Lung microvascular endothelial cell (primary cell): ENCODE measurements around the gene GCHFR. TPM values are rescaled to one million over a fixed set of nuclear protein-coding genes. Genes with fewer than 3 reads are reported as not detected.

ENCODE experiments used
- DNase-seq, 2 donors: peaks; one replicate each; pipeline versions ENCODE4 v3.0.0 to v3.0.0-alpha.2; 2010; ENCODE audit warnings: low read depth in 2 of 2
- total RNA-seq: library from RNA; depleted of rRNA; stranded (reverse); fragments of >200 nt; gene quantifications from 2 replicates; pipeline ENCODE4 v1.2.1, GENCODE V29; 2014

Gene GCHFR
- total RNA-seq, 1 donor from 2014 or later: 17.5 TPM

DNA sequence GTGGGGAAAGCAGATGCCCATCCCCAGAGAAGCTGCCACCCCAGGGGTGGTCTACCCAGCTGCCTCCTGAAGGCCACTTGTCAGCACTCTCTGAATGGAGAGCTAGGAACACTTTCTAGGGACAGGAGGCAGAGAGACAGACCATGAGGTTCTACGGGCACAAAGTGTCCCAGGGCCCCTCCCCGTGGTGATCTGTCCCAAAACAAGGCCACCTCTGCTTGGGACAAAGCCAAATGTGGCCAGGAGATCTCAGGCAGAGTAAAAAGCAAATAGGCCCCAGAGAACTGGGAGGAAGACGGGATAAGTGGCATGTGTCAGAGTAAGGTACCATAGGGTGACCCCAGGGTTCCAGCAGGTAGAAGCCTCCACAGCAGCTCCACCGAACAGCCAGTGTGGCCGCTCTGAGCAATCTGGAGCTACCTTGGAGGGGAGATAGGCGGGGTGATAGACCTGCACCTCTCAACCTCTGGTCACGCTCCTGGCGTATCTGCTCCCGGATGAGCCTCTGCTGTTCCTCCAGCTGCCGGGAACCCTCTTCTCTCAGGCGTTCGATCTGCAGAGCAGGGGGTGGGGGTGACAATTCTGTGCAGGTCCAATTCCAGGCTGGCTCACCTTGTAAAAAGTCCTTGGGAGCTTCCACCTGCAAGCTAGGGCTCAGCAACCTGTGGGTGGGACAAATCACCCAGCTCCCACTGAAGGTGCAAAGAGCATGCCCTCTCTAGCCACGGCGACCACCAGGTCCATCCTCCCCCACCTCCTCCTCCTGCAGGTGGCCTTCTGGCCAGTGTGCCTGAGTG, 12.1 kb downstream of the GCHFR start:
- DNase-seq: no peak

DNA sequence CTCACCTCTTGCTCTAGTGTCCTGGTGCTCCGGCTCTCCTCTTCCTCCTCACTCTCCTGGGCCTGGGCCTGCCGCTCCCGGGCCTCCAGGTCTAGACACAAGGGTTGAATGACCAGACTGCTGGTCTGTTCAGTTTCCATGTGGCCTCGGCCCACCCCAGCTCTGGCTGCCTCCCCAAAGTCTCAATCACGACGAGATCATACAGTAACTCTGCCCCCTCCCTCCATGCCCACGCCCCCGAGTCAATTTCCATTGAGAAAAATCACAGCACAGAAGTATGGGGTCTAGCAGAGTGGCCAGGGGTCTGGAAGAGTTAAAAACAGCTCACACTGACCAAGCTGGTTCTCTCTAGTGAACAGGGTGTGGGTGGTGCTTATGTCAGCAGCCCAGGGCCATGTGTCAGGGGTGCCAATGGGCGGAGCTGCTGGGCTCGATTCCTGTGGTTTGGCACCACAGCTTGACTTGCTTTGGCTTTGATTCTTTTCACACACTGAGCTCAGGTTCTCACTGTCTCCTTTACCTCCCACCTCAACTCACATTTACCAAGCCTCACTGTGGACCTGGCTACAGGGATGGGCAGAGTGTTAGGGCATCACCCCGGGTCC, 12.8 kb downstream of the GCHFR start:
- no peak for DNase-seq

DNA sequence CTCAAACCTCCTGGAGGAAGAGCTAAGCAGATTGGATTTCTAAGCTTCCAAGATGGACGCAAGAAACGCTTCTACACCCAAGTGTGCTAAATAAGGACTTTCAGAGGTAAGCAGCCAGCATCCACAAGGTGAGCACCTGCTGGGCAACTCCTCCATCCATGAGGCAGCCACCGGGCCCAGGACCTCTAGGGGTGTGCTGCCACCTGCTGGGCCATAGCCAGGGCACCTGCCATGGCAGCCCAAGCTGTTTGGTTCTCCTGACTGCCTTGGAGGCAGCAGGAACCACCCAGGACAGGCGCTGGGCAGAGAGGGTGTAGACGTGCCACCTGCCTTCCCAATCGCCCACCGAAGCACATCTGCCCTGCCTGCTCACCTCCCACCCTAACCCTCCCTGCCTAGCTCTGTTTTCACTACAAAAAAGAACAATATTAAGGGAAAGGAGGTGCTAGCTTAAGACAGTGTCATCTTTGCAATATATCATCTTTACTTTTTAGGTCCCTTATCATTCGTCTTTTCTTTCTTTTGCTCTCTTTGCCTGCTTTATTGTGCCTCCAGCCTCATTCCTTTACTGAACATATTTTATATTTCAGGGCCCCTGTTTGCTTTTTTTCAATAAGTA, 18.9 kb downstream of the GCHFR start:
- peak; percentile 61 to 77 for DNase-seq

DNA sequence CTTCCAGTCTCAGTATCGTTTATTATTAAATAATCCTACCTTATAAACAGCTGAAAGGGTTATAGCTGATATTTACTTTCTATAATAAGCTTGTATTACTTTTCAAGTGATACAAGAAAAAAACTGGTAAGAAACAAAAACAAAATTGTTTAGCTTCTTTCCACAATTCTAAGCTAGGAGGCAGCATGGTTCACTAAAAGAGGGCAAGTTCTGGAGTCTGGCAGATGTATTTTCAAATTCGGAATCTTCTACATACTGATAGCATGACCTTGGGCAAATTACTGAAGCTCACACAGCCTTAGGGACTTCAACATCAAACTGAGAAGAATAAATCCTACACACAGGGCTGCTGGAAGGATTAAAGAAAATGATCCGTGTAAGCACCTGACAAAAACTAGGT, 21.3 kb downstream of the GCHFR start:
- no peak for DNase-seq

DNA sequence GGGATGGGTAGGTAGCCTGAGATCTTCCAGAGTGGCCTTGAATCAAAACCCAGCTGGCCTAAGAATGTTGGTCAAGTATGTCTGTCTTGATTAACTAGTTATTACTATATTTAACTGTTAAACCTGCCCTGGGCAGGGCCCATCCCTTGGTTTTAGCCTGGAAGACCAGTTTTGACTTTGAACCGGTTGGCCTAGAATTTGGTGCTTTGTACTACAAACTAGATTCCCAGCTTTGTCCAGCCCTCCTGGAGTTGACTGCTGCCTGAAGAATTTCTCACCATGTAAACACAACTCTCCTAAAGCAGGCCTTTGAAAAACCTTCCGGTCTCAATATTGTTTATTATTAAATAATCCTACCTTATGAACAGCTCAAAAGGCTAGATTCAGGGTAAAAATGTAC, 21.9 kb downstream of the GCHFR start:
- DNase-seq: no peak

DNA sequence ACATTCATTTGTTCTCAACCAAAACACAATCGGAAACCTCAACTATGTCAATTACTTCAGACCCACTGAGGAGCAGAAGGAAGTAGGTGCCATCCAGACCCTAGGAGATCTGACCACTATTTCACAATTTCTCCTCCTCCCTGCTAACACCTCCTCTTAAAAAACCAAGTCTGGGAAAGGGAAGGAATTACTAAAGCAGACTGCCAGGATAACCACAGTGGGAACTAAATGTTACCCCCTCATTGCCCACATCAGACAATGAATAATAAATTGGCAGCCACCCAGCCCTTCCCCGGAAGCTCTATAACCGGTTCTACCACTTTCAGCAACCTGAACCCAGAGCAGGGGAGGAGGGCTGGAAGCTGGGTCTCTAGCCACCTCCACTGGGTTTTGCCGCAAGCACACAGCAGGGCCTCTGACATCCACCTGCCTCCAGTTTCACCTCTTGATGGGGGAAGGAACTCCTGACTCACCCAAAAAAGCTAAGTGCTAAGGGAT, 23.5 kb downstream of the GCHFR start:
- peak; percentile 48 to 67 for DNase-seq

DNA sequence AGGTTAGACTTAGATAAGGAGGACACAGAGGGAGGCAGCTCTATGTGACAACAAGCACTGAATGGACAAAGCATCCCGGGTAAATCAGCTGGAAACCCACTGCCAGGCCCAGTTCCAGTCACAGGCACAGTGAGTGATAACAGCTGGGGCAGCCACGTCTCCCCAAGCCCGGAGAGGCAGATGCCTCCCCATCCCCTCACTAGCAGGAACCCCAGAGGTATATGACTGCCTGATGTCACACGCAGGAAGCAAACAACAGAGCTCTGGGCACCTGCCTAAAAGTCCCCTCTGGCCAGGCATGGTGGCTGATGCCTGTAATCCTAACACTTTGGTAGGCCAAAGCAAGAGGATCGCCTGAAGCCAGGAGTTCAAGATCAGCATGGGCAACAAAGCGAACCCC, 24.1 kb downstream of the GCHFR start:
- no peak for DNase-seq

DNA sequence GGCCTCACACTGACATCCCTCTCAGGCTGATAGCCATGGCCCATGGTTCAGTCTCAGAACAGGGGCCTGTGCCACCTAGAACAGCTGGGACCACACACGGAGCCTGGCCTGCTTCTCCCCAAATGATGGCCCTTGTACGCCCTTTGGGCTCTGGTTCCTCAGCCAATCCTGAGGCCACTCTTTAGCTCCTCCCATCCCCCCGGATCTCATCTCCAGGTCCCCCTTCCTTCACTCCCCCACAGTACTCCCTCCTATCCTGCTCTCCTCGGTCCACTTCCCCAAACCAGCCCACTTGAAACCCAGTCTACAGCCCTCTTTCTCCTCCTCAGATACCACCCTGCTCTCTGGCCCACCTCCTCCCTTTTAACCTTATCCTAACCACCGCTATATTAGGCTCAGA, 25.3 kb downstream of the GCHFR start:
- no peak for DNase-seq

DNA sequence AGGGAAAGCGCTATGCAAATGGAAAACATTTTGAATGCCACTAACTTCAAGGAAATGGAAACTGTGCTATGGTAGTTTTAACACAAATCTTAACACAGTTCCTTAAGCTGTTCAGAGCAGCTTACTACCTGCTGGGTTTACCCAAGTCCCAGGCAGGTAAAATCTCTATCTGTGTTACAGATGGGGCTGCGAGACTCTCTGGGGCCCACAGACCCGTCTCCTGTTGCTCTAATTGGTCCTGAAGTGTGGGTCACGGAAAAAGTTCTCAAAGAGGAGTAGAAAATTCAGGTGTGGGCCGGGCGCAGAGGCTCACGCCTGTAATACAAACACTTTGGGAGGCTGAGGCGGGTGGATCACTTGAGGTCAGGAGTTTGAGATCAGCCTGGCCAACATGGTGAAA, 26.1 kb downstream of the GCHFR start:
- no peak for DNase-seq

DNA sequence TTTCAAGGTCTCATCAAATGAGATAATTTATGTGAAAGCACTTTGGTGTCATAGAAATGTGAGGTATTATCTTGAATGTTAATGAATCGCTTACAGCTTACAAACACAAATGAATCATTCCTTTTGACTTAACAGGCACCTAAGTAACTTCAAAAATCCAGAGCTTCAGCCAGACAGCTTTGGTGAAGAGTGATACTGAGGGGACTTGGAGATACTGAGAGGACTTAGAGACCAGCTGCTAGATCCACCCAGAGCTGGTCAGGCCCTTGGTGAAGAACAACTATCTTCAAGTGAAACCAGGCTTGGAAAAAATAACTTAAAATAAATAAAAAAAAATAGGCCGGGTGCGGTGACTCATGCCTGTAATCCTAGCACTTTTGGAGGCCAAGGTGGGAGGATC, 26.9 kb downstream of the GCHFR start:
- DNase-seq: no peak

DNA sequence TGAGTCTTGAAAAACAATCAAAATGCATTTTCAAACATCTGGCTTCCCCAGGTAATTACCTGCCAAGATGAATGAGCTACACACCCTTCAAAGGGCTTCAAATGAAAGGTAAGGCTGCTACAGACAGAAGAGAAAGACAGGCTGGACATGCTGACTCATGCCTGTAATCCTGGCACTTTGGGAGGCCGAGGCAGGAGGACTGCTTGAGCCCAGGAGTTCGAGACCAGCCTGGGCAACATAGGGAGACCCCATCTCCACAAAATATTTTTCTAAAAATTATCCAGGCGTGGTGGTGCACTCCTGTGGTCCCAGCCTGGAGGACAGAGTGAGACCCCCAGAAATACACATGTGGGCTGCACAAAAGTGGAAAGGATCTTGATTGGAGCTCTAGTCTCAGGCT, 28.5 kb downstream of the GCHFR start:
- DNase-seq: no peak

DNA sequence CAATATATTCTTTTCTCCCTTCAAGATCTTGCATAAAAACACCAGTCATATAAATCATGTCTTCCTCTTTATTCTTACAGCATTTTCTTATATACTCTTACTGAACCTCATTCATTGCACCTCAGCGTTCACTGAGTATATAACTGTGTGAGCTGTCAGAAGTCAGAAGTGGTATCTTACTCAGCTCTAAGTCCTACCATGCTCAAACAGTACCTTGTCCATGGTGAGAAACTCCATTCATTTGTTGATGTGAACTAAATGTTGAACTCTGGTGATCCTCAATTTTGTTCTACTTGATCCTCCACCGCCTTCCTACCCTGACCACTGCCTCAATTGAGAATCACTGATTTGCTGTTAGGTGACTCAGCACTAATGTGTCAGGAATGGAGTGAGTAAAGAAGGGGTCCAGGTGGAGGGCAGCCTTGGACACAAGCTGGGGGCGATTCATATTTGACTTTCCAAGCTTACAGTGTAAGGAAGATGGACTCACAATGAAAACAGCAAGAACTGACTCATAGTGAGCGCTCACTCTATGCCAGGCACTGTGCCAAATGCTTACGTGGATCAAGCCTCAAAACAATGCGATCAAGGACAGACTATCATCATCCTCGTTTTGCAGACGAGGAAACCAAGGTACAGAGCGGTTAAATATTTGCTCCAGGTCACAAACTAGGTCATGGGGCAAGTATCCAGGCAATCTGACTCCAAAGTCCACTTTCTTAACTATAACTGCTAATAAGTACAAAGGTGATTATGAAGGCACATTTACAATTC, 29.5 kb downstream of the GCHFR start:
- peak; percentile 96 to 98 for DNase-seq

DNA sequence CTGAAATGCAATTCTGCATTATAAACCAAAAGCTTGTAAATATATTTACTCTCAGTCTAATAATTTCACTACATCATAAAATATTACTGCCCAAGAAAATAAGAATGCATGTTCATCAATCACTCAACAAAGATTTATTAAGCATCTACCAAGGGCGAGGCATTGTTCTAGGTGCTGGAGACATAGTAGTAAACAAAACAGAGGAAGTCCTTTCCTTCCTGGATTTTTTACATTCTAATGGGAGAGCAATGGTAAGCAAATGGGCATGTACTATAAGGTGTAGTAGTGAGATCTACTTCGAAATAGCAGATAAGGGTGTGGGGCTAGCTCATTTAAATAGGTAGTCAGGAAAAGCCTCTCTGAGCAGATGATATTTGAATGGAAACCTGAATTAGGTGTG, 32.2 kb downstream of the GCHFR start:
- DNase-seq: peak; percentile 30 to 67

DNA sequence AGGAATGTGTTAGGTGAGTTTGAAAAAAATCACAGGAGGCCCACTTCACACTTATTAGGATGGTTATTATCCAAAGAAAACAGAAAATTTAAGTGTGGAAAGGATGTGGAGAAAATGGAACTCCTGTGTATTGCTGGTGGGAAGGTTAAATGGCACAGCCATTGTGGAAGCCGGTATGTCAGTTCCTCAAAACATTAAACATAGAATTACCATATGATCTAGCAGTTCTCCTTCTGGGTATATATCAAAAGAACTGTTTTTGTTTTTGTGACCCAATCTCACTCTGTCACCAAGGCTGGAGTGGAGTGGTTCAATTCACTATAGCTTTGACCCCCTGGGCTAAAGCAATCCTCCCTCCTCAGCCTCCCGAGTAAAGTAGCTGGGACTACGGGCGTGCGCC, 32.6 kb downstream of the GCHFR start:
- no peak for DNase-seq

DNA sequence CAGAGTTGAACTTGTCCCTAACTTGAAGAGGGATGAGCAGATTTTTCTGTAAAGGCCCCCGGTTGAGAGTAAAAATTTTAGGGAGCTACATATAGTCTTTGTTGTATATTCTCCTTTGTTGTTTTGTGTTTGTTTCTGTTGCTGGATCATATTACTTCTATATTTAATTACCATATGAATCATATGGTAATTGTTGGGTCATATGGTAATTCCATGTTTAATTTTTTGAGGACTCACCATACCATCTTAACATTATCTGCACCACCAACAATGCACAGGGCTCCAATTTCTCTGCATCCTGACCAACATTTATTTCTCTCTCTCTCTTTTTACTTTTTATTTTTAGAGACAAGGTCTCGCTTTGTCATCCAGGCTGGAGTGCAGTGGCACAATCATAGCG, 35.7 kb downstream of the GCHFR start:
- no peak for DNase-seq

DNA sequence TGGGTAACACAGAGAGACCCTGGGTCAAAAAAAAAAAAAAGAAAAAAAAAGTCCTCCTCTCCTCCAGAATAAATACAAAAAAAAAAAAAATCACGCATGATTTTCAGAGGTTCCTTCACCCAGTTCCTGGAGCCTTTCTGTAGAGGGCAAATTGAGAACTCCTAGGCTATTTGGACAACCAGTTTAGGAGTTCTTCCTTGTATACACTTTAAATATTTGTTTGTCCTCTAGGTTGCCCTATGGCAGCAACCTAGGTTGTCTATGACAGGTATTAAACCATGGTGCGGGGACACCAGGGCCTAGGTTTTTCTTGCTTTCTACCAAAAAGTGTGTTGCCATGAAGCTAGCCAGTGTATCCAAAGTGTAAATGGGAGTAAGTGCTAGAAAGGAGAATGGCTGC, 39.2 kb downstream of the GCHFR start:
- DNase-seq: no peak

DNA sequence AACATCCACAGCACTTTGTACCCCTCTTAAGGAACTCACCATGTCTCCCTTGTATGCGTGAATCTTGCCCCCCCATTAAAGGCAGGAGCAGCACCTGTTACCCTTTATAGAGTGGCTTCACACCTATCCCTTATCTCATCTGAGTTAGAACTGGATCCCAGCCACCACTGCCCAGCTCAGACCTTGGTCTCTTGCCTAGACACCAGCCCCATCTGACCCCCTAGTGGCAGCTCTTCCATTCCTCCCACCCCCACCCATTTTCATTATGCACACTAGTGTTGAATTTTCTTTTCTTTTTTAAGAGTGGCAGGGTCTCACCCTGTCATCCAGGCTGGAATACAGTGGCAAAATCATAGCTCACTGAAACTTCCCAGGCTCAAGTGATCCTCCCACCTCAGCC, 39.8 kb downstream of the GCHFR start:
- no peak for DNase-seq

DNA sequence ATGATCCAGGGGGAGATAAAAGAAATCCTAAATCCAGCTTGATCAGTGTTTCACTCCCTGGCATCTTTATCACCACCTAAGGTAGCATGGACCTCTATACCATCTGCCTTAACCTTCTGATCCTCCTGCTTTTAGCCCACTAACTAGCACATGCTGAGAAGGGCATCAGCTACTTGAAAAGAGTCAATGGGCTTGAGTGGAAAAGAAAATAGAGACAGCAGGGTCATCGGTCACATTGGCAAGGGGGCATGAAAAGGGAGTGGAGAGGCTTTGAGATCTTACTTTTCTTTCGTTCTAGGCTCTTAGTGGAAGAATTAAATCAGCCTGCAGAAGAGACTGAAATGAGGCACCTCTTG, 42.8 kb downstream of the GCHFR start:
- DNase-seq: no peak

DNA sequence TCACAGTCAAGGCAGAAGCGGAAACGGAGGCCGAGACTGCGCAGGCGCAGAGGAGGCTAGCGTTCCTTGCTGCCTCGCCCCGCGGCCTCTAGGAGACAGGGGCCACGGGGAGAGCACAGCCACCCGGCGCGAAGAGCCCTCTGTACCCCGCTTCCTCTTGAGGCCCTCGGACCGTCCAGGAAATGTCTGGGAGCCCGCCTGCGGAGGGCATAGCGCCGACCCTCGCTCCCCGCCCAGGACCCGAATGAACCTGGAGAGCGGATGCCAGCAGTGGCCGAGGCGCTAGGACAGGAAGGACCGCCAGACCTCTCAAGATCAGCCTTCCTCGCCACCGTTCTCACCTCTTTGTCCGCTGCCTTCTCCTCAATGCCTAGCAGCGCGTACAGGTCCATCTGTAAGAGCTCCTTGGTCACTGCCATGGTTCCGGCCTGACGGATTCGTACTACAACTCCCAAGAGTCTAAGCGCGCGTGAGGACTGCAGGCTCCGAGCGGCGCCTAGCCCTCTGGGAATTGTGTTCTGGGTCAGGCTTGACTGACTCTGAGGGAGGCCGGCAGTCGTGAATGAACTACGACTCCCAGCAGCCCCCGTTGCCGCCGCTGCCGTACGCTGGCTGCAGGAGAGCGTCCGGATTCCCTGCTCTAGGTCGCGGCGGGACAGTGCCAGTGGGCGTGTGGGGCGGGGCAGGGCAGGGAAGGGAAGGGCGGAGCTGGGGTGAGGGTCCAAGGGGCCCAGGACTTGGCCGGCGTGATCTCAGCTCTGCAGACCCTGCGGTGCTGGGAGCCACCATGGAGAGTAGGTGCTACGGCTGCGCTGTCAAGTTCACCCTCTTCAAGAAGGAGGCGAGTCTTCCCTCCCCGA, 43.4 kb downstream of the GCHFR start, which contains the start of the genes DNAJC17 and ZFYVE19:
TSS of gene DNAJC17 (minus strand) at position 446 of the 860 bp plus-strand sequence. CDS start at position 419, 27 bp downstream.
TSS of gene ZFYVE19 (plus strand) at position 62 of the 860 bp plus-strand sequence. CDS start at position 563, 501 bp downstream.
- DNase-seq: peak; percentile 98 to 99

DNA sequence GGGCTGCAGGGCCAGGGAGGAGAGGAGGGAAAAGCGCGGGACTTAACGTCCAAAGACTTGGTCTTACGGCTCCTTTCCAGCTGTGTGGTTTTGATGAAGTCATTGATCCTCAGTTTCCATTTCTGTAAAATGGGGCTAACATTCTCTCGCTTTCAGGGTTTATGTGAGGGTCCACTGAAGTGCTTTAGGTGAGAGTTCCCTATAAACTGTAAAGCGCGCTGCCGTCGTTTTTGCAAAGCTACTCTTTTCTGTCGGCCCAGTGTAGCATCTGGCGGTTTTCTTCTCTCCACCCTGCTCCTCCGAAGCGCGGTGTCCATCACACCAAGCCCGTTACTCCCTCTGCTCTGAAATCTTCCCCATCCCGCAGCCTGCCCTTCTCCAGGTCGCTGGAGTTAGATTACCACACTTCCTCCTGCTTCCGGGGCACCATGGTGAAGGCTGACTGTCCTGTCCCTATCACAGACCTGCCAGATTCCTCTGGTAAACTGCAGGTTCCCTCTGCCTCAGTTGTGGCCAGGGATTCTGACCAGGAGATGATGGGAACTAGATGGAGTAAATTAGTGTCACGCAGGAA, 44.1 kb downstream of the GCHFR start:
- no peak for DNase-seq
